HCT116 (cell line): ENCODE data around the gene MOB2.

Experiments
- ATF3 ChIP-seq: IDR thresholded peaks from 2 replicates; pipeline ENCODE4 v1.6.1; 2012
- CTCF ChIP-seq, 3 experiments: fragments of 200-600 bp in 1 of 3; sonication (generic) in 1 of 3; IDR thresholded peaks in 2 of 3; conservative IDR thresholded peaks in 1 of 3; 2 replicates each; pipeline ENCODE4 v1.5.1; 2012 to 2017; ENCODE audit warnings: low read depth in 2 of 3, low read length in 2 of 3, antibody characterized with exemption in 1 of 3, borderline replicate concordance in 1 of 3, control low read depth in 1 of 3, mild to moderate bottlenecking in 1 of 3, mixed read lengths in 1 of 3, mixed run types in 1 of 3, moderate library complexity in 1 of 3; ENCODE audit not compliant: insufficient read depth in 1 of 3
- EGR1 ChIP-seq: IDR thresholded peaks from 2 replicates; pipeline ENCODE4 v1.6.1; 2012; ENCODE audit warnings: low read depth
- POLR2A ChIP-seq: IDR thresholded peaks from 2 replicates; pipeline ENCODE4 v1.7.0; 2011; ENCODE audit warnings: borderline replicate concordance; ENCODE audit not compliant: insufficient read depth, insufficient read length; ENCODE audit errors: extremely low read depth
- POLR2AphosphoS5 ChIP-seq: IDR thresholded peaks from 2 replicates; pipeline ENCODE4 v1.6.1; 2011; ENCODE audit warnings: mild to moderate bottlenecking, low read depth, low read length, moderate library complexity
- SIN3A ChIP-seq: IDR thresholded peaks from 2 replicates; pipeline ENCODE4 v1.6.1; 2012; ENCODE audit warnings: low read depth
- SP1 ChIP-seq: IDR thresholded peaks from 2 replicates; pipeline ENCODE4 v1.6.1; 2012; ENCODE audit warnings: low read depth
- YY1 ChIP-seq: IDR thresholded peaks from 2 replicates; pipeline ENCODE4 v1.6.1; 2011; ENCODE audit warnings: low read length, low read depth, moderate library complexity, mild to moderate bottlenecking; ENCODE audit not compliant: insufficient replicate concordance; ENCODE audit errors: extremely low read depth
- ZBTB33 ChIP-seq: IDR thresholded peaks from 2 replicates; pipeline ENCODE4 v1.6.1; 2011; ENCODE audit warnings: mild to moderate bottlenecking, low read length, moderate library complexity; ENCODE audit not compliant: insufficient replicate concordance; ENCODE audit errors: extremely low read depth
- ZNF274 ChIP-seq: fragments of 200-500 bp; sonication (Bioruptor generic); IDR thresholded peaks from 2 replicates; pipeline ENCODE4 v1.6.1; 2014; ENCODE audit warnings: mild to moderate bottlenecking, low read depth, low read length, inconsistent platforms

- TF ChIP-seq CTCF (IDR thresholded peaks at IDR 0.05 in 2 of 3, conservative IDR thresholded peaks at IDR 0.05 in 1 of 3; ENCODE audit: borderline replicate concordance in 1 of 3, insufficient read depth in 1 of 3, low read depth in 2 of 3, low read length in 2 of 3) = no peak
- no peak for TF ChIP-seq SP1
- no peak for TF ChIP-seq ATF3
- no peak for TF ChIP-seq POLR2A
- TF ChIP-seq ZNF274 = no peak
- no peak for TF ChIP-seq POLR2AphosphoS5
- TF ChIP-seq SIN3A = no peak
- TF ChIP-seq YY1 = no peak
- TF ChIP-seq ZBTB33 = no peak
- no peak for TF ChIP-seq EGR1
Observed at GRCh38 chr11:1438261-1438966, 48.2 kb downstream of the MOB2 start.
